ENCODE data around the gene ARL15. TPM values are rescaled to one million over a fixed set of nuclear protein-coding genes. Genes with fewer than 3 reads are reported as not detected.

ARL15 gene
- total RNA-seq, 4 donors from 2014 or later = 36.2 to 338 (median 69.0) TPM

DNA sequence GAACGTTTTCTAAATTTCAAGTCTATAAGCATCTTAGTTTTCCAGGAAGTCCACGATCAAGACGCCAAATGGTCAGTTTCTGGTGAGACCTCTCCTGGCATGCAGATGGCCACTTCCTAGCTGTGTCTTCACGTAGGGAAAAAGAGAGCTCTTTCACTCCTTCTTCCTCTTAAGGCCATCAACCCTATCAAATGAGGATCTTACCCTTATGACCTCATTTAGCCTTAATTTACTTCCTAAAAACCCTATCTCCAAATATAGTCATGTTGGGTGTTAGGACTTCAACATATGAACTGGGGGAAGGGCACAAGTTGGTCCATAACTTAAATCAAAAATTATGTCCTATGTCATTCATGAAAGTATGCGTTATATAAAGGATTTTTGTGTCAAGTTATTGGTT is 229.5 kb downstream of the ARL15 start:
- H3K4me1 ChIP-seq = no peaks in the 10 kb centered on the region

DNA sequence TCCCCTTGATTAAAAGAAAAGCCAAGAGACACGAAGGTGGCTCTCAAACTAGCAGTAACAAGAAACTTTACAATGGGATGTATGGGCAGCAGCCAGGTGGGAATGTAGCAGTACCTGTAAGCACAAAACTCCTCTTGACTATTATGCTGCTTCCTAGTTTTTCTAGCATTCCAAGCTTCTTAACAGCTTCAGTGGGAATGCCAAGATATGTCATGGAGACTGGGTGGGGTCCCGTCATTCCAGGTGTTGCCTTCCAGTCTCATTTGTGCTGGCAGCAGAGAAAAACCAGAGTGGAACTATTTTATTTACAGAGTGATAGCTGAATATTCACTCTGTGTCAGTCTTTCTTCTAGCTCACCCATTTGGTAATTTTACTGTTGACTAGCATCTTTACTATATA is 236.6 kb downstream of the ARL15 start:
- Histone ChIP-seq H3K27ac (no peak overlapping the region), H3K4me1 (no peaks in the 10 kb centered on the region), H3K27me3 (no peaks in the 10 kb centered on the region), H3K9me3 (no peaks in the 10 kb centered on the region), H3K4me3 (no peak overlapping the region), H3K36me3 (no peaks in the 10 kb centered on the region)
- no peak for DNase-seq
- no peak for TF ChIP-seq CTCF (IDR thresholded peaks at IDR 0.05)
- no peak for TF ChIP-seq POLR2A (IDR thresholded peaks at IDR 0.05)
- intact Hi-C loops (cut with DNase I; ENCODE audit: low total_unique reads) = no loop called here

More for the DNA sequence above, 229.5 kb downstream of the ARL15 start:
- H3K4me3 ChIP-seq = no peak overlapping the region
- no peaks in the 10 kb centered on the region for H3K36me3 ChIP-seq
- H3K27ac ChIP-seq = no peak overlapping the region
- H3K9me3 ChIP-seq = no peaks in the 10 kb centered on the region
- intact Hi-C loops (cut with DNase I; ENCODE audit: low total_unique reads) = no loop called here
- DNase-seq = no peak
- TF ChIP-seq POLR2A (IDR thresholded peaks at IDR 0.05) (no peak), CTCF (IDR thresholded peaks at IDR 0.05) (no peak)
- H3K27me3 ChIP-seq = no peaks in the 10 kb centered on the region

- intact Hi-C loops (cut with DNase I; ENCODE audit: low total_unique reads) = no loop called here
- no peaks in the 10 kb centered on the region for H3K36me3 ChIP-seq
- H3K27ac ChIP-seq = no peak overlapping the region
- no peak overlapping the region for H3K4me3 ChIP-seq
- DNase-seq = no peak
- no peak for TF ChIP-seq POLR2A (IDR thresholded peaks at IDR 0.05)
- no peak for TF ChIP-seq CTCF (IDR thresholded peaks at IDR 0.05)
- no peaks in the 10 kb centered on the region for H3K9me3 ChIP-seq
- no peaks in the 10 kb centered on the region for H3K4me1 ChIP-seq
- H3K27me3 ChIP-seq = no peaks in the 10 kb centered on the region
Observed at GRCh38 chr5:54073131-54073530, 237.2 kb downstream of the ARL15 start.

DNA sequence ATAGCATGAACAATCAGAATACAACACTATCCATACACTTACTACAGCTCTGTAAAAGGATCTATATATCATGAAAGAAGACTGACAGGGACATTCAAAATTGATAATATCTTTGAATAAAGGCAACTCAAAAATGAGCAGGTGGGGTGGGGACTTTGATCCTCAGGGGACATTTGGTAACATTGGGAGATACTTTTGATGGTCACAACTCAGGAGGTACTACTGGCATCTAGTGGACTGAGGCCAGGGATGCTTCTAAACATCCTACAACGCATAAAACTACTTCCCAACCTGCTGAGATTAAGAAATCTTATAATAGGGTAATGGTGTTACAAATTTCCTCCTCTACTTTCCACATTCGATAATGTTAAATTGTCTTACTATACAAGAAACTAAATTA is 243.9 kb downstream of the ARL15 start:
- H3K36me3 ChIP-seq = no peaks in the 10 kb centered on the region
- no peak for DNase-seq
- no peaks in the 10 kb centered on the region for H3K4me1 ChIP-seq
- no peak overlapping the region for H3K27ac ChIP-seq
- no peak overlapping the region for H3K4me3 ChIP-seq
- no peaks in the 10 kb centered on the region for H3K9me3 ChIP-seq
- no peak for TF ChIP-seq POLR2A (IDR thresholded peaks at IDR 0.05)
- TF ChIP-seq CTCF (IDR thresholded peaks at IDR 0.05) = no peak
- intact Hi-C loops (cut with DNase I; ENCODE audit: low total_unique reads) = no loop called here
- no peaks in the 10 kb centered on the region for H3K27me3 ChIP-seq

DNA sequence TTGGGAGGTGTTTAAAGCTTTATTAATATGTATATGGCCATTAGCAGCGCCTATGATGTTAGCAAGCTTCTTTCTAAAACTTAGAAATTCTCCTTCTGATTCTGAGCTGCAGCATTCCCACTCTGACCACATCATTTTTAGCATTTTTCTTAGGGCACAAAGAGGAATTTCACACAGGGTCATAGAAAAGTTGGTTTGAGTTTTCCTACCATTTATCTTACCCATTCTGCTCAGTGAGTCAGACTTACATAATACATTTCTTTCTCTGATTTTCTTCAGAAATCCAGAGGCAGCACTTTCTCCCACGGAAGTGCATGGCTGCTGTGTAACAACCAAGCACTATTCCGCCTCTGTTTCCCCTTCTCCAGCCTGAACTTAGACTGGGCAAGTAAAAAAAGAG is 246.6 kb downstream of the ARL15 start:
- intact Hi-C loops (cut with DNase I; ENCODE audit: low total_unique reads) = no loop called here
- Histone ChIP-seq H3K36me3 (no peaks in the 10 kb centered on the region), H3K9me3 (no peaks in the 10 kb centered on the region), H3K27me3 (no peaks in the 10 kb centered on the region), H3K27ac (no peak overlapping the region), H3K4me1 (no peaks in the 10 kb centered on the region), H3K4me3 (no peak overlapping the region)
- DNase-seq = no peak
- TF ChIP-seq CTCF (IDR thresholded peaks at IDR 0.05) = no peak
- no peak for TF ChIP-seq POLR2A (IDR thresholded peaks at IDR 0.05)
